Measurements from ENCODE around the gene SLC14A1.

Gene SLC14A1

GRCh38 chr18:45715212-45715780 is 8.7 kb upstream of the SLC14A1 start:
- H3K4me3 ChIP-seq (ENCODE audit: low read depth, low read length), result no peak overlapping the region
- DNase-seq (ENCODE audit: low read depth), result no peak
- no peak for TF ChIP-seq CTCF (IDR thresholded peaks at IDR 0.05; ENCODE audit: control insufficient read depth, extremely low read depth, insufficient read depth)

- no peak overlapping the region for H3K4me3 ChIP-seq (ENCODE audit: low read depth, low read length)
- TF ChIP-seq CTCF (IDR thresholded peaks at IDR 0.05; ENCODE audit: control insufficient read depth, extremely low read depth, insufficient read depth), result no peak
- no peak for DNase-seq (ENCODE audit: low read depth)
Measured at GRCh38 chr18:45719106-45719505, 4.9 kb upstream of the SLC14A1 start.

- TF ChIP-seq CTCF (IDR thresholded peaks at IDR 0.05; ENCODE audit: control insufficient read depth, extremely low read depth, insufficient read depth), result peak; percentile 83
- peak; percentile 53 for DNase-seq (ENCODE audit: low read depth)
- H3K4me3 ChIP-seq (ENCODE audit: low read depth, low read length), result no peak overlapping the region
Measured at GRCh38 chr18:45722899-45723298, 1.1 kb upstream of the SLC14A1 start.

GRCh38 chr18:45724601-45725000 is 620 bp downstream of the SLC14A1 start:
- H3K4me3 ChIP-seq (ENCODE audit: low read depth, low read length), result no peak overlapping the region
- no peak for TF ChIP-seq CTCF (IDR thresholded peaks at IDR 0.05; ENCODE audit: control insufficient read depth, extremely low read depth, insufficient read depth)
- no peak for DNase-seq (ENCODE audit: low read depth)

DNA sequence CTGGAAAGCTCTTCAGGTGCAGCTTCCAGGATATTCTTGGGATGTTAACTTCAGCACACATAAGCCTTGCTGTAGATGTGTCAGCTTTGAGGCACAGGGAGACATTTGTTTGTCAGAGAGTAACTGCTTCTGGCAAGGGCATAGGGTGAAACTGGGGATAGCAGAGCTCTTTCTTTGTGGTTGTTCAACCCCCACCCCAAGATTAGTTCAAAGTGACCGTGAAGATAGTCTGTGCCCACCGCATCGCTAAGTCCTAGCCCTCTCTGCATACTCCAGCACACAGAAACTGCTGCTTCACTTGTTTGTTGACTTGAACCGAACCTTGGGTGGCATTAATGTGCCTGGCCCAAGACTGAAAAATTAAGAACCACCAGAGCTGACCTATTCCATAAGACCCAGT is 1.4 kb downstream of the SLC14A1 start:
- H3K4me3 ChIP-seq (ENCODE audit: low read depth, low read length), result no peak overlapping the region
- TF ChIP-seq CTCF (IDR thresholded peaks at IDR 0.05; ENCODE audit: control insufficient read depth, extremely low read depth, insufficient read depth), result no peak

GRCh38 chr18:45726603-45727002 is 2.6 kb downstream of the SLC14A1 start:
- TF ChIP-seq CTCF (IDR thresholded peaks at IDR 0.05; ENCODE audit: control insufficient read depth, extremely low read depth, insufficient read depth), result no peak
- H3K4me3 ChIP-seq (ENCODE audit: low read depth, low read length), result no peak overlapping the region
- DNase-seq (ENCODE audit: low read depth), result no peak

More for the DNA sequence above, 1.4 kb downstream of the SLC14A1 start:
- no peak for DNase-seq (ENCODE audit: low read depth)

DNA sequence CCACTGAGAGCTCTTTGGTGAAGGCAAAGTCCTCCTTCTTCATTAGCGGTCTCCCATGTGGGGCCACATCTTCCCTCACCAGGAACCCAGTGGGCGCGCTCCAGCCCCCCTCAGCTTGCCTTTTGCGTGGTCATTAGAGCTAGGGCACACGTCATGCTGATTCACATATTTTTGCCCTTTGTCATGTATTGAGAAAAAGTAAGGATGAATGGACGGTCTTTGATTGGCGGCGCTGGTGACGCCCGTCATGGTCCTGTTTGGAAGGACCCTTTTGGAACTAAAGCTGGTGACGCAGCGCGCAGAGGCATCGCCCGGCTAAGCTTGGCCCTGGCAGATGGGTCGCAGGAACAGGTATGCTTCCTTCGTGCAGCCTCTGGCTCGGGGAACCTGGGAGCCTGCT is 3.1 kb downstream of the SLC14A1 start:
- DNase-seq (ENCODE audit: low read depth), result no peak
- H3K4me3 ChIP-seq (ENCODE audit: low read depth, low read length), result no peak overlapping the region
- TF ChIP-seq CTCF (IDR thresholded peaks at IDR 0.05; ENCODE audit: control insufficient read depth, extremely low read depth, insufficient read depth), result no peak

Measured in LNCaP clone FGC (cell line).